ENCODE results near the gene CHORDC1.

DNA sequence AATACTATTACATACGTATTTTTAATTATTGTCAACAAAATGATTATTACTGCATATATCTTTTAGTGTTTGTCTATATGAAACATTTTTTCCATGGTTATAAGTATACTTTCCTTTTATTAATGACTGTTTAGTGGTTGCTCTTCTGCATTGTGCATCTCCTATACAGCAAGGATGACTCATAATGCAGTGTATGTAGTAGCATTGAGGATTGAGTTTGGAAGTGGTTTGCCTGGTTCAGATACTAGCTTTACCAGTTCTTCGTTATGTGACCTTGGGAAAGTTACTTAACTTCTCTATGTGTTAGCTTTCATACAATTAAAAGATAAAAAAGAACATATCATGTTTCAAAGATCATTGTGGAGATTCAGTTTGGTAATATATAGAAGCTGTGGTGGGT is 44.1 kb downstream of the CHORDC1 start:
- TF ChIP-seq CTCF (IDR thresholded peaks at IDR 0.05; ENCODE audit: low read depth, low read length) (no peak), EZH2phosphoT487 (IDR thresholded peaks at IDR 0.05; ENCODE audit: low read depth) (no peak)

All from OCI-LY3 (cell line).